Measurements from ENCODE around the gene OSBPL8.

- no peak for TF ChIP-seq CTCF (IDR thresholded peaks at IDR 0.05; ENCODE audit: low read depth, low read length, missing input control)
- TF ChIP-seq MAX (IDR thresholded peaks at IDR 0.05), result no peak
- TF ChIP-seq YY1 (IDR thresholded peaks at IDR 0.05), result no peak
- TF ChIP-seq RAD21 (IDR thresholded peaks at IDR 0.05), result no peak
- no peak for TF ChIP-seq EGR1 (IDR thresholded peaks at IDR 0.05; ENCODE audit: low read depth in 2 of 2)
- no peak for TF ChIP-seq HNF4G (IDR thresholded peaks at IDR 0.05)
- TF ChIP-seq ZBTB33 (IDR thresholded peaks at IDR 0.05), result no peak
- TF ChIP-seq REST (IDR thresholded peaks at IDR 0.05), result no peak
- TF ChIP-seq ATF3 (IDR thresholded peaks at IDR 0.05), result no peak
- no peak for TF ChIP-seq FOXA2 (IDR thresholded peaks at IDR 0.05)
- TF ChIP-seq TAF1 (conservative IDR thresholded peaks at IDR 0.05), result no peak
- TF ChIP-seq SP1 (IDR thresholded peaks at IDR 0.05), result no peak
- no peak for TF ChIP-seq HNF4A (conservative IDR thresholded peaks at IDR 0.05)
- TF ChIP-seq GABPA (IDR thresholded peaks at IDR 0.05 in 1 of 2, conservative IDR thresholded peaks at IDR 0.05 in 1 of 2), result no peak
Measured at GRCh38 chr12:76530516-76530915, 29.1 kb downstream of the OSBPL8 start.

Data from liver (tissue), 3 donors.